ENCODE data around the gene AQP7.
"Not testable (repeated sequence)": the region's sequence is repeated elsewhere in the genome, so short reads cannot be mapped to it uniquely, and the experiment has no call there.

DNA sequence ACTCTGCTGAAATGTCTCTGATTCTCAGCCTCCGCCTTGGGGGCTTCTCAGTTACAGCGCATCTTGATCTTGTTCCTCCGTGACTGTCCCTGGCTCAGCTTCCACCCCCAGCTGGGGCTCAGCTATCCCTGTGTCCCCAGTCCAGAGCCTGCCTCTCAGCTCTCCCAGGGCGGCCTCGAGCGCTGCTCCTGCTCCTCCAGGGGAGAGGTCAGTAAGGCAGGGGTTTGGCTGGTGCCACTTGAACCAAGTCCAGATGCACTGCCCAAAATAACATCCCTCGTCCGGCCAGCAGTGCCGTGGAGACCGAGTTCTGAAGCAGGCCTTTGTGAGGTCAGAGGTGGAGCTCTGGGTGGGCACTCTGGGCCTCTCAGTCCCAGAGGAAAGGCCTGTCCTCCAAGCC lies at the start of gene AQP7:
- not testable (repeated sequence) for TF ChIP-seq ARNTL (CRISPR knock-in tag; IDR thresholded peaks at IDR 0.05; ENCODE audit: borderline replicate concordance, low read depth); CSDC2 (CRISPR knock-in tag; IDR thresholded peaks at IDR 0.05); ZNF565 (CRISPR knock-in tag; conservative IDR thresholded peaks at IDR 0.05; ENCODE audit: low read depth); BACH2 (CRISPR knock-in tag; IDR thresholded peaks at IDR 0.05; ENCODE audit: borderline replicate concordance); ESRRG (CRISPR knock-in tag; IDR thresholded peaks at IDR 0.05); ZFP30 (CRISPR knock-in tag; IDR thresholded peaks at IDR 0.05); ZFP3 (CRISPR knock-in tag; IDR thresholded peaks at IDR 0.05)
- TF ChIP-seq, protein P1, sequence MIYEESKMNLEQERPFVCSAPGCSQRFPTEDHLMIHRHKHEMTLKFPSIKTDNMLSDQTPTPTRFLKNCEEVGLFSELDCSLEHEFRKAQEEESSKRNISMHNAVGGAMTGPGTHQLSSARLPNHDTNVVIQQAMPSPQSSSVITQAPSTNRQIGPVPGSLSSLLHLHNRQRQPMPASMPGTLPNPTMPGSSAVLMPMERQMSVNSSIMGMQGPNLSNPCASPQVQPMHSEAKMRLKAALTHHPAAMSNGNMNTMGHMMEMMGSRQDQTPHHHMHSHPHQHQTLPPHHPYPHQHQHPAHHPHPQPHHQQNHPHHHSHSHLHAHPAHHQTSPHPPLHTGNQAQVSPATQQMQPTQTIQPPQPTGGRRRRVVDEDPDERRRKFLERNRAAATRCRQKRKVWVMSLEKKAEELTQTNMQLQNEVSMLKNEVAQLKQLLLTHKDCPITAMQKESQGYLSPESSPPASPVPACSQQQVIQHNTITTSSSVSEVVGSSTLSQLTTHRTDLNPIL (CRISPR knock-in tag; IDR thresholded peaks at IDR 0.05; ENCODE audit: low read depth) = not testable (repeated sequence)
- TF ChIP-seq, protein P2, sequence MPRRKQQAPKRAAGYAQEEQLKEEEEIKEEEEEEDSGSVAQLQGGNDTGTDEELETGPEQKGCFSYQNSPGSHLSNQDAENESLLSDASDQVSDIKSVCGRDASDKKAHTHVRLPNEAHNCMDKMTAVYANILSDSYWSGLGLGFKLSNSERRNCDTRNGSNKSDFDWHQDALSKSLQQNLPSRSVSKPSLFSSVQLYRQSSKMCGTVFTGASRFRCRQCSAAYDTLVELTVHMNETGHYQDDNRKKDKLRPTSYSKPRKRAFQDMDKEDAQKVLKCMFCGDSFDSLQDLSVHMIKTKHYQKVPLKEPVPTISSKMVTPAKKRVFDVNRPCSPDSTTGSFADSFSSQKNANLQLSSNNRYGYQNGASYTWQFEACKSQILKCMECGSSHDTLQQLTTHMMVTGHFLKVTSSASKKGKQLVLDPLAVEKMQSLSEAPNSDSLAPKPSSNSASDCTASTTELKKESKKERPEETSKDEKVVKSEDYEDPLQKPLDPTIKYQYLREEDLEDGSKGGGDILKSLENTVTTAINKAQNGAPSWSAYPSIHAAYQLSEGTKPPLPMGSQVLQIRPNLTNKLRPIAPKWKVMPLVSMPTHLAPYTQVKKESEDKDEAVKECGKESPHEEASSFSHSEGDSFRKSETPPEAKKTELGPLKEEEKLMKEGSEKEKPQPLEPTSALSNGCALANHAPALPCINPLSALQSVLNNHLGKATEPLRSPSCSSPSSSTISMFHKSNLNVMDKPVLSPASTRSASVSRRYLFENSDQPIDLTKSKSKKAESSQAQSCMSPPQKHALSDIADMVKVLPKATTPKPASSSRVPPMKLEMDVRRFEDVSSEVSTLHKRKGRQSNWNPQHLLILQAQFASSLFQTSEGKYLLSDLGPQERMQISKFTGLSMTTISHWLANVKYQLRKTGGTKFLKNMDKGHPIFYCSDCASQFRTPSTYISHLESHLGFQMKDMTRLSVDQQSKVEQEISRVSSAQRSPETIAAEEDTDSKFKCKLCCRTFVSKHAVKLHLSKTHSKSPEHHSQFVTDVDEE (CRISPR knock-in tag; IDR thresholded peaks at IDR 0.05) = not testable (repeated sequence)
